ENCODE results near the gene PLCB3.
A peak's percentile ranks its signal among the peaks of the same experiment; 100 is the strongest.

The PLCB3 gene

GRCh38 chr11:64251016-64251752 lies at the start of gene PLCB3:
TSS of gene PLCB3 (plus strand) at chr11:64251530. CDS start at chr11:64251650, 120 bp downstream.
- TF ChIP-seq, protein P1, sequence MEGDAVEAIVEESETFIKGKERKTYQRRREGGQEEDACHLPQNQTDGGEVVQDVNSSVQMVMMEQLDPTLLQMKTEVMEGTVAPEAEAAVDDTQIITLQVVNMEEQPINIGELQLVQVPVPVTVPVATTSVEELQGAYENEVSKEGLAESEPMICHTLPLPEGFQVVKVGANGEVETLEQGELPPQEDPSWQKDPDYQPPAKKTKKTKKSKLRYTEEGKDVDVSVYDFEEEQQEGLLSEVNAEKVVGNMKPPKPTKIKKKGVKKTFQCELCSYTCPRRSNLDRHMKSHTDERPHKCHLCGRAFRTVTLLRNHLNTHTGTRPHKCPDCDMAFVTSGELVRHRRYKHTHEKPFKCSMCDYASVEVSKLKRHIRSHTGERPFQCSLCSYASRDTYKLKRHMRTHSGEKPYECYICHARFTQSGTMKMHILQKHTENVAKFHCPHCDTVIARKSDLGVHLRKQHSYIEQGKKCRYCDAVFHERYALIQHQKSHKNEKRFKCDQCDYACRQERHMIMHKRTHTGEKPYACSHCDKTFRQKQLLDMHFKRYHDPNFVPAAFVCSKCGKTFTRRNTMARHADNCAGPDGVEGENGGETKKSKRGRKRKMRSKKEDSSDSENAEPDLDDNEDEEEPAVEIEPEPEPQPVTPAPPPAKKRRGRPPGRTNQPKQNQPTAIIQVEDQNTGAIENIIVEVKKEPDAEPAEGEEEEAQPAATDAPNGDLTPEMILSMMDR (conservative IDR thresholded peaks at IDR 0.05; ENCODE audit: low read depth, low read length) = peak; percentile 68
- Histone ChIP-seq H4K20me1 (ENCODE audit: insufficient read depth) (no peaks in the 10 kb centered on the region), H3K4me1 (ENCODE audit: low read depth, poor library complexity, severe bottlenecking) (peaks cover 6% of the 10 kb centered on the region), H3K9ac (peak within 1 kb of the TSS; percentile 35; the same call in 1 of the 2 replicates), H3K36me3 (ENCODE audit: insufficient read depth) (no peaks in the 10 kb centered on the region), H2AFZ (ENCODE audit: low read depth) (peak within 1 kb of the TSS; percentile 85), H3K27ac (no peak within 1 kb of the TSS), H3K27me3 (ENCODE audit: insufficient read depth, low read depth) (no peaks in the 10 kb centered on the region), H3K4me3 (IDR thresholded peaks at IDR 0.05; ENCODE audit: insufficient read depth, low read depth, low read length) (no peak within 1 kb of the TSS), H3K79me2 (ENCODE audit: insufficient read depth, low read depth) (peaks cover under 1% of the 10 kb centered on the region), H3K4me2 (peak within 1 kb of the TSS; percentile 72)

DNA sequence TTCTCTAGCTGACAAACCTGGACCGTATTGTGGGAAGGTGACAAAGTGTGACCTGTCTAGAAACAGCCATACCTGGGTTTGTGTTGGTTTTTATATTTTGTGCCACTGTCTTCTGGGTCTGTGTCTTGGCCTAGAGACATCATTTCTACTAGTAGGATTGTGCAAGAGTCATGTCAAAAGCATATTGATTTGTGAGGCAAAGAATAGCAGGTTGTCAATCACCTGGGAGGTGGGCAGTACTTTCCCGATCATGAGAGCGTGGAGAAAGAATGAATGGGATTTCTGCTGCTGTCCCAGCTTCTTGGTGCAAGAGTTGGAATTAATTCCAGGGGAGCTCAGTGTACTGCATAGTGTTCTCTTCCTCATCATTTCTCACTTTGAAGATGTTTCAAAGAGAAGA lies 49.8 kb upstream of the PLCB3 start:
- H3K27ac ChIP-seq = no peak overlapping the region; the same call in 1 of the 2 replicates
- H2AFZ ChIP-seq (ENCODE audit: low read depth) = no peak overlapping the region
- peaks cover 34% of the 10 kb centered on the region for H3K4me1 ChIP-seq (ENCODE audit: low read depth, poor library complexity, severe bottlenecking)
- H3K27me3 ChIP-seq (ENCODE audit: insufficient read depth, low read depth) = no peaks in the 10 kb centered on the region
- H3K4me2 ChIP-seq = no peak overlapping the region
- H4K20me1 ChIP-seq (ENCODE audit: insufficient read depth) = 0 out of 2 replicates have a peak, but pooled peaks cover 6% of the 10 kb centered on the region
- H3K79me2 ChIP-seq (ENCODE audit: insufficient read depth, low read depth) = peaks cover 8% of the 10 kb centered on the region; the same call in 1 of the 2 replicates
- H3K36me3 ChIP-seq (ENCODE audit: insufficient read depth) = peaks cover 37% of the 10 kb centered on the region; the same call in 1 of the 2 replicates
- TF ChIP-seq, protein P1 (conservative IDR thresholded peaks at IDR 0.05; ENCODE audit: low read depth, low read length) = no peak
- no peak overlapping the region for H3K4me3 ChIP-seq (IDR thresholded peaks at IDR 0.05; ENCODE audit: insufficient read depth, low read depth, low read length)
- no peak overlapping the region for H3K9ac ChIP-seq

DNA sequence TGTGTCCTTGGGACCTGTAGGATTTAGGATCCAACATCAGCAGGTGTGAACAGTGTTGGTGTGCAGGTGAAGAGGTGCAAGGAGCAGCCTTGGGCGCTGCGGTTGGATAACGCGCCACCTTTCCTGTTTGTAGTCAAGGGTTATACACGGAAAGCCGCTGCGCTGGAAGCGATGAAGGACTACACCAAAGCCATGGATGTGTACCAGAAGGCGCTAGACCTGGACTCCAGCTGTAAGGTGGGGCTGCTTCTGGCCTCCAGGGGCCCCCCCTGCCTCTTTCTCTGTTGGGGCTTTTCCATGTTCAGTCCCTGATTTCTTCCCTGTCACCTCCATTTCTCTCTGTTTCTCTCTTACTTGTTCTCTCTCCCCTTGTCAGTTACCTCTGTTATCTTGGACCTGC lies 48.3 kb upstream of the PLCB3 start:
- H3K9ac ChIP-seq = no peak overlapping the region
- no peak overlapping the region for H3K4me3 ChIP-seq (IDR thresholded peaks at IDR 0.05; ENCODE audit: insufficient read depth, low read depth, low read length)
- no peak overlapping the region for H3K27ac ChIP-seq
- peaks cover 38% of the 10 kb centered on the region for H3K4me1 ChIP-seq (ENCODE audit: low read depth, poor library complexity, severe bottlenecking)
- H3K36me3 ChIP-seq (ENCODE audit: insufficient read depth) = peaks cover 29% of the 10 kb centered on the region; the same call in 1 of the 2 replicates
- 0 out of 2 replicates have a peak, but pooled peaks cover 6% of the 10 kb centered on the region for H4K20me1 ChIP-seq (ENCODE audit: insufficient read depth)
- TF ChIP-seq, protein P1 (conservative IDR thresholded peaks at IDR 0.05; ENCODE audit: low read depth, low read length) = no peak
- H3K27me3 ChIP-seq (ENCODE audit: insufficient read depth, low read depth) = no peaks in the 10 kb centered on the region
- no peak overlapping the region for H2AFZ ChIP-seq (ENCODE audit: low read depth)
- H3K79me2 ChIP-seq (ENCODE audit: insufficient read depth, low read depth) = peaks cover 8% of the 10 kb centered on the region; the same call in 1 of the 2 replicates
- no peak overlapping the region for H3K4me2 ChIP-seq

DNA sequence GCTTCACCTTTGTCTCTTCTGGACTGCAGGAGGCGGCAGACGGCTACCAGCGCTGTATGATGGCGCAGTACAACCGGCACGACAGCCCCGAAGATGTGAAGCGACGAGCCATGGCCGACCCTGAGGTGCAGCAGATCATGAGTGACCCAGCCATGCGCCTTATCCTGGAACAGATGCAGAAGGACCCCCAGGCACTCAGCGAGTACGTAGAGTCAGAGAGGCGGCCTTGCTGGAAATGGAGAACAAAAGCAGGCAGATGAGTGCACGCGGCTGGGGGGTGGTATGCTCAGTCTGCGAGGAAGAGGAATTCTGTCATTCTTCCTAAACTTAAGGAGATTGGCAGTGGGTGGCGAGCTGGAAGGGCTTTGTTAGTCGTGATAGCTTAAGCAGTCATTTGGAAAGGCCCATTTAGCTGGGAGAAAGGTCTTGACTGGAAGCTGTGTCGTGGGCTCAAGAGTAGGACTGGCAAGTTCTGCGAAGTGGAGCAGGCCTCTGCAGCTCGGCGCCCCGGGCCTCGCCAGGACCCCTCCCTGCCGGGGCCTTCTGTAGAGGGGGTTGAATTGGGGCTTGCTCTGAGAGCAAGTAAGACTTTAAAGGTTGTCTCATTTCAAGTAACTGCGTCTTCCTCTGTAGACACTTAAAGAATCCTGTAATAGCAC lies 47.8 kb upstream of the PLCB3 start:
- H3K9ac ChIP-seq = no peak overlapping the region
- H4K20me1 ChIP-seq (ENCODE audit: insufficient read depth) = 0 out of 2 replicates have a peak, but pooled peaks cover 6% of the 10 kb centered on the region
- H3K79me2 ChIP-seq (ENCODE audit: insufficient read depth, low read depth) = peaks cover 8% of the 10 kb centered on the region; the same call in 1 of the 2 replicates
- TF ChIP-seq, protein P1 (conservative IDR thresholded peaks at IDR 0.05; ENCODE audit: low read depth, low read length) = no peak
- no peak overlapping the region for H3K4me3 ChIP-seq (IDR thresholded peaks at IDR 0.05; ENCODE audit: insufficient read depth, low read depth, low read length)
- no peaks in the 10 kb centered on the region for H3K27me3 ChIP-seq (ENCODE audit: insufficient read depth, low read depth)
- H3K4me2 ChIP-seq = no peak overlapping the region; the same call in 1 of the 2 replicates
- H3K27ac ChIP-seq = no peak overlapping the region
- no peak overlapping the region for H2AFZ ChIP-seq (ENCODE audit: low read depth)
- peaks cover 23% of the 10 kb centered on the region; the same call in 1 of the 2 replicates for H3K36me3 ChIP-seq (ENCODE audit: insufficient read depth)
- peaks cover 40% of the 10 kb centered on the region for H3K4me1 ChIP-seq (ENCODE audit: low read depth, poor library complexity, severe bottlenecking)
